ENCODE measurements around the gene ATRIP.
"Not testable (repeated sequence)": the region's sequence is repeated elsewhere in the genome, so short reads cannot be mapped to it uniquely, and the experiment has no call there.

Gene ATRIP

GRCh38 chr3:48439820-48440589, 6.5 kb upstream of the ATRIP start, which contains the start of the genes CCDC51 and TMA7:
CCDC51 (minus strand) TSS chr3:48440119; CDS start chr3:48435128, 4,991 bp downstream.
TMA7 (plus strand) TSS chr3:48440257; CDS start chr3:48440297, 40 bp downstream.
- DNase-seq = peak; percentile 92 to 96

- no peak for DNase-seq
Measured at GRCh38 chr3:48440590-48440958, 6.0 kb upstream of the ATRIP start.

GRCh38 chr3:48441940-48442339, 4.6 kb upstream of the ATRIP start:
- DNase-seq = no peak

GRCh38 chr3:48445277-48445882, 1.2 kb upstream of the ATRIP start:
- DNase-seq = no peak

GRCh38 chr3:48446043-48446424, 503 bp upstream of the ATRIP start:
- no peak for DNase-seq

GRCh38 chr3:48451270-48451669, 4.7 kb downstream of the ATRIP start:
- no peak for DNase-seq

- no peak for DNase-seq
Measured at GRCh38 chr3:48456456-48456855, 9.9 kb downstream of the ATRIP start.

GRCh38 chr3:48459331-48459730, 12.8 kb downstream of the ATRIP start:
- DNase-seq = no peak

- peak; percentile 51 to 58 for DNase-seq
Measured at GRCh38 chr3:48459773-48460516, 13.4 kb downstream of the ATRIP start.

- no peak for DNase-seq
Measured at GRCh38 chr3:48460517-48460902, 14.0 kb downstream of the ATRIP start.

GRCh38 chr3:48461767-48462166, 15.2 kb downstream of the ATRIP start:
- DNase-seq = not testable (repeated sequence)

- DNase-seq = no peak
Measured at GRCh38 chr3:48463703-48464102, 17.2 kb downstream of the ATRIP start.

- DNase-seq = no peak
Measured at GRCh38 chr3:48464713-48465221, 18.2 kb downstream of the ATRIP start.

GRCh38 chr3:48465237-48465530, 18.6 kb downstream of the ATRIP start:
- no peak for DNase-seq

GRCh38 chr3:48465531-48466378, 19.2 kb downstream of the ATRIP start:
- peak; percentile 98 to 99 for DNase-seq

- DNase-seq = no peak
Measured at GRCh38 chr3:48466386-48467109, 20.0 kb downstream of the ATRIP start.

- no peak for DNase-seq
Measured at GRCh38 chr3:48467110-48467454, 20.5 kb downstream of the ATRIP start.

GRCh38 chr3:48467473-48468267, 21.1 kb downstream of the ATRIP start:
- peak; percentile 28 to 56 for DNase-seq

GRCh38 chr3:48468329-48468731, 21.8 kb downstream of the ATRIP start:
- no peak for DNase-seq

- no peak for DNase-seq
Measured at GRCh38 chr3:48469046-48469915, 22.7 kb downstream of the ATRIP start.
